Stimulated activated CD8-positive, alpha-beta memory T cell treated with anti-CD3 and anti-CD28 coated beads, Interleukin-7, amount 100 ng/mL, for 24 hours (primary cell): ENCODE measurements around the gene PI4K2A.
"Not testable (repeated sequence)": the region's sequence is repeated elsewhere in the genome, so short reads cannot be mapped to it uniquely, and the experiment has no call there.

Experiments used
- DNase-seq: peaks from one replicate; pipeline ENCODE4 v3.0.0-alpha.2; 2020; ENCODE audit warnings: low read depth

Gene PI4K2A

GRCh38 chr10:97675222-97675621, 34.8 kb downstream of the PI4K2A start:
- DNase-seq, result no peak

DNA sequence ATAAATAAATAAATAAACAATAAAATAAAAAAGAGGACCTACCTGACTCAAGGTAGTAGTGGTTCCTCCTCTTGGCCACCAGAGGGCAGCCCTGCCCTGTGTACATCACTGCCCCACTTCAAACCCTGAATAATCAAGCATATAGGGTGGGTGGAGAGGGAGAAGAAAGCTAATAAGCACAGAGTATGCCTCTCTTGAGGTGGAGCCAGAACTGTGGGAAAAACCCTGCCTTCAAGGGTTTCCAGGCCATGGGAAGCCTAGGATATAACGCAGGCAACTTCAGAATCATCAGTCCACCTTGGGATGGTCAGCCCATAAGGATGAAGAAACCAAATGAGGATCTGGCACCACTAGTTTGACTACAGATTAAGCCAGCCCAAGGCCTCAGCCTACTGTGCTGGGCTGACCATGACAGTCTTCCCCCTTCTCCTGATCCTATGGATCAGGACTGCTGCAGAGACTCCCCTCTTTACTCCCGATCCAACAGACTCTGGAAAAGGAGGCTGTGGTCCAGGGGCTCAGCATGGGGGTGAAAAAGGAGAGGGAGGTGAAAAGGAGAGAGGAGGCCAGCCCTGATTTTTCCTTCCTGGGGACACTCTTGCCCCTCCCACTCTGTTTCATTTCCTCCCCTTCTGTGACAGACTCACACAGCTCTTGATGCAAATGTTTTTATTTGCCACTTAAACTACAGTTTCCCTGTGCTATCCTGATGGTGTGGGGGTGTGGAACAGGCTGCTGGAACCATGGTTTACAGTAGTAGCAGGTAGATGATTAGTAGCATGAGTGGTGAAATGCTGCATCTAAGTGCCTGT, 36.5 kb downstream of the PI4K2A start:
- no peak for DNase-seq

DNA sequence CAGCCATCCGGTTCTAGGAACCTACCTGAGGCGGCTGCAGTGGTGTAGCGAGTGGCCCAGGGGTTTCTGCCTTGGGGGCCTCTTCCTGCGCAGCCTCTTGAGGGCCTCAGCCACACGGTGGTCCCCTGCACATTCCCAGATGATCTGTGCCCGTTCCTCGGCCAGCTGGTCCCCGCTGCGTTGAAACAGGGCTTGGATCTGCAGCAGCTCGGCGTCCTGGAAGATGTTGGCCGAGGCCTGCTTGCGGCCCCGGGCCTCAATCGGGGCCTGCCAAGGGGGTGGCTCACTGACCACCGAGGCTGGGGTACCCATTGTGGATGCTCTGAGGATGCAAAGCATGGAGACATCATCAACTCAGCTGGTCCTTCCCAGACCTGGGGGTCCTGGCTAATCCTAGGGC, 39.1 kb downstream of the PI4K2A start:
- DNase-seq, result no peak

DNA sequence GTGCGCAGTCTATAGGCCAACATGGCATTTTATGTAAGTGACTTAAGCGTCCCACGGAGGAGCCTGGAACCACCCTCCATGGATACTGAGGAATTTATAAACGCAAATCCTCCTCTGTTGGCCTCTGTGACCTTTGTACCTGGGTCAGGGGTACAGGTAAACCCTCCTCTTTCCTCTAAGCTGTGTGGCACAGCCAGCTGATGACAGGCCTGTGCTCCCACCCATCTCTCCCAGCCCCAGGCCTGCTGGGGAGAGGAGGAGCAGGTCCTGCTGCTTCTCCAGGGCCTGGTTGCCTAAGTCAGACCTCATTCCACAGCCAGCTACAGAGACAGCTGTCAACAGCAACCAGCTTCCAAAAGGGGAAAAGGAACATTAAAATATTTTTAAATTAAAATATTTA, 41.6 kb downstream of the PI4K2A start:
- DNase-seq, result no peak

DNA sequence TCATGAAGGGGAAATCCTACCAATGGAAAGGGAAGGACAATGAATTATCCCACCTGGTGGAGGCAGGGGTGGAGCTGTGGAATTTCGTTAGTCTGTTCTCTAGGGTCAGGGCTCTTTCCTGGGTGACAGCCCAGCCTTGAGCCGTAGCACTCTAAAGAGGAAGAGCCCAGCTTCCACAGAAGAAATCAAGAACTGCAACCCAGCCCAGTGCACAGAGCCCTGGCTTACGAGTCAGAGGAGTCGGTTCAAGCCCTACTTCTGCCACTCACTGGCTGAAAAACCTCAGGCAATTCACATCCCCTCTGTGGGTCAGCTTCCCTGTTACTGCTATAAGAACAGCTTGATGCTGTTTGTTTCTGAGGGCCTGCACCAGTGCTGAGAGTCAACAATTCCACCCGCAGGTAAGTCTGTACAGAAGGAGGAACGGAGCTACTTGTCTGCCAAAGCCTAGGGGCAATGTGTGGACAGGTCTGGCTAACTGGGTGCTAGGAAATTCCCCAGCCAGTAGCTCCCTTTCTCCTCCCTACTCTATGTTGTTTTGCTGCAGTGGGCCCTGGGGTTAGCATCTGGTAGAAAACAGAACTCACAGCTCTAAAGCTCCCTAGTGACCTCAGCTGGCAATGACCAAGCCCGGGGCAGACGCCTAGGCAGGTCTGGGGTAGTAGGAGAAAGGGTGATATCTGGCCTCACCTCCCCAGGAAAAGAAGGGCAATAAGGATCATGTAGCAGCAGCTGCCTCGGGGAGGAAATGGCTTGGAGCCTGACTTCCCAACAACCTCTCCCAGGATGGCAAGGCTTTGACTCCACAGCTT, 43.3 kb downstream of the PI4K2A start:
- no peak for DNase-seq

DNA sequence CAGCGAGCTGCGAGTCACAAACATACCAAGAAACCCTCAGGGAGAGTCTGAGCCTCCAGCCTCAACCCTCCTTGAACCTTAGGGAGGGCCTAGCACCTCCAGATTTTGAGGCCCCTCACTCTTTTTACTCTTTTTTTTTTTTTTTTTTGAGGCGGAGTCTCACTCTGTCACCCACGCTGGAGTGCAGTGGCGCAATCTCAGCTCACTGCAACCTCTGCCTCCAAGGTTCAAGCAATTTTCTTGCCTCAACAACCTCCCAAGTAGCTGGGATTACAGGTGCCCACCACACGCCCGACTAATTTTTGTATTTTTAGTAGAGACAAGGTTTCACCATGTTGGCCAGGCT, 43.9 kb downstream of the PI4K2A start:
- DNase-seq, result not testable (repeated sequence)

GRCh38 chr10:97684866-97685394, 44.5 kb downstream of the PI4K2A start:
- no peak for DNase-seq

- no peak for DNase-seq
Measured at GRCh38 chr10:97685395-97685958, 45.0 kb downstream of the PI4K2A start.

GRCh38 chr10:97686301-97686961, 46.0 kb downstream of the PI4K2A start:
- DNase-seq, result no peak

DNA sequence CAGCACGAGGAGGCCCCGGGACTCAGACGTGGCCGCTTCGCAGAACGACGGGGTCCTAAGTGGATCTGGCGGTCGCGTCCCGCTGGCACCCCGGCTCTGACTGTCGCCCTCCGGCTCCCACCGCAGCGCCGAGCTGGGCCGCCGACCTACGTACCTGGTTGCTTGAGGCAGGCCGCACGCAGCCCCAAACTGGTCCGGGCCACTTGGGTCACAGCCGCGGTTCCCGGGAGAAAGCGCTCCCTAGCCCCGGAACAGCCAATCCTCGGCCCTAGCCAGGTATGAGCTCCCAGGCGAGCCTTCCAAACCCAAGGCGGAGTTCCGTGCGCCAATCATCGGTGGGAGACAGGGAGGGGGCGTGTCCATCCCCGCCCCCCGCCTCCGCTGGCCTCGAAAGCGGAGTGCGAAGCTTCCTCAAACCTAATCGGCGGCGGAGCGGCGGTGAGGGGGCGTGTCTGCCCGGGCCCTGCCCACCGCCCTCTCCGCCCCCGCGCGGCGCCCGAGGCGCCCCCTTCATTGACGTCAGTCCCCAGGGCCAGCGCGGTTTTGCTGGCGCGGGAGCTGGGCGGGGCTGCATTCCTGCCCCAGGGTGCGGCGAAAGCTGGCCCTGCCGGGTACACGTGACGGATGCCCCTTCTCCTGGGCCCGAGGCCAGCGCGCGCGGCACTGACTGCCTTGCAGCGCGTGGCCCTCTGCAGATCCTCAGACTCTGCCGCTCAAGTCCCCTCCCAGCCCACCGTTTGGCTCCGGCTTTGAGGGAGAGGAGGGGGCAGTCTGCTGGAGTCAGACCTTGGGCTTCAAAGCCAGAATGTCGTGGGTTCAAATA, 46.7 kb downstream of the PI4K2A start, which contains the start of gene AVPI1:
TSS of gene AVPI1 (minus strand) at position 280 of the 823 bp plus-strand sequence. CDS start 7,336 bp downstream, outside the sequence.
- DNase-seq, result peak; percentile 86

GRCh38 chr10:97687785-97688781, 47.6 kb downstream of the PI4K2A start:
- no peak for DNase-seq

DNA sequence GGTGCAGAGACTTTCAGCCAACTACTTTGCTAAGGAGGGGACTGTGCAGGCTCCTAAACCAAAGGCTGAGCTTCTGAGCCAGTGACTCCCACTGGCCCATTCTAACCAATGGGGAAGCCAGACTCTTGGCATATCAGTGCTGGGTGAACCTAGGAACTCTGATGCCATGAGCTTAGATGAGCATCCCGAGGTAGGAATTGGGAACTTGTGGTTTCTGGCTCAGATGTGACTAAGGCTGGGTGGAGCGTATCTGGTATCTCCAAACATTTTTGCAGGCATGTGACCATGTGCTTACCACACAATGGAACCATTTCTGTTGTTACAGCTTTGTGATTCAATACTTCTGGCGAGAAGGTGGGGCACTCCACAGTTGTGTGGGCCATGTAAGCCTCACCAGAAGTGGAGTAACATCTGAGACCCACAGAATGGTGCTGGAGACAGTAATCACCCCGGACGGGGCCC, 49.1 kb downstream of the PI4K2A start:
- DNase-seq, result no peak

DNA sequence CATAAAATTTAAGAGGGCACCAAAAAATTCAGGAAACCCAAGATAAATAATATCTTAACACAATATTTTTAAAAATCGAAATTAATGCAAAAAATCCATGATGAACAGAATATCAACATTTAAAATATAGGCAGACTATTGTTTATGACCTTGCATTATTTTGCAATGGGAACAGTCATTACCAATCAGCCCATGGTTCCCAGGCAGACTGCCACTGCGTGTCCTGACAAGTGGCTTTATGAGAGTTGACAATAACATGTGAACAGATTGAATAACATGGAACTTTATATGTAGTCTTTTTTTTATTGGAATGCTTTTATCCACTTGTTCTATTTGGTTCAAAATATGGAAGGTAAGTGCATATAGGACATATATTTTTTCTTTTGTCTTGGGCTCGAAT, 49.7 kb downstream of the PI4K2A start:
- DNase-seq, result no peak

GRCh38 chr10:97698072-97698655, 57.7 kb downstream of the PI4K2A start:
- DNase-seq, result not testable (repeated sequence)

DNA sequence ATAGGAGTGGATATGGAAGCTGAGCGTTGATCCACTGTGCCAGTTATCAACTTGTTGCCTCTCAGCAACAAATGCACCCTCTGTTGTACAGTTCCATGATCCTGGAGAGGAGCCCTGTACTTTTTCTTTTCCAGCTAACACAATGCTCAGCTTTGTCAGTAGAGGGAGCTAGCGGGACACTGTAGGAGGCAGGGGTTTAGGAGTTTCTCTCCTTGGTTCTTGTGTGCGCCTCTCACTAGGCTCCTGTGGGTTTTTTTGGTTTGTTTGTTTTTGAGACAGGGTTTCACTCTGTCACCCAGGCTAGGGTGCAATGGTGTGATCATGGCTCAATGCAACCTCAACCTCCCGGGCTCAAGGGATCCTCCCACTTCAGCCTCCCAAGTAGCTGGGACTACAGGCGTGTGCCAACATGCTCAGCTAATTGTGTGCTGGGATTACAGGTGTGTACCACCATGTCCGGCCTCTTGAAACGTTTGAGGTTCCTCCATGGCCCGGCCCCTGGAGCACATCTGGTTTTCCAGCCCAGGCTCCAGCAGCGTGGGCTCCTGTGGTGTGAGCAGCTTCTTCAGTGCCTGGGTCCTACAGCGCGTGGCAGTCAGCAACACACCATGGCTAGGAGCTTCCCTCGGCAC, 61.1 kb downstream of the PI4K2A start:
- no peak for DNase-seq

DNA sequence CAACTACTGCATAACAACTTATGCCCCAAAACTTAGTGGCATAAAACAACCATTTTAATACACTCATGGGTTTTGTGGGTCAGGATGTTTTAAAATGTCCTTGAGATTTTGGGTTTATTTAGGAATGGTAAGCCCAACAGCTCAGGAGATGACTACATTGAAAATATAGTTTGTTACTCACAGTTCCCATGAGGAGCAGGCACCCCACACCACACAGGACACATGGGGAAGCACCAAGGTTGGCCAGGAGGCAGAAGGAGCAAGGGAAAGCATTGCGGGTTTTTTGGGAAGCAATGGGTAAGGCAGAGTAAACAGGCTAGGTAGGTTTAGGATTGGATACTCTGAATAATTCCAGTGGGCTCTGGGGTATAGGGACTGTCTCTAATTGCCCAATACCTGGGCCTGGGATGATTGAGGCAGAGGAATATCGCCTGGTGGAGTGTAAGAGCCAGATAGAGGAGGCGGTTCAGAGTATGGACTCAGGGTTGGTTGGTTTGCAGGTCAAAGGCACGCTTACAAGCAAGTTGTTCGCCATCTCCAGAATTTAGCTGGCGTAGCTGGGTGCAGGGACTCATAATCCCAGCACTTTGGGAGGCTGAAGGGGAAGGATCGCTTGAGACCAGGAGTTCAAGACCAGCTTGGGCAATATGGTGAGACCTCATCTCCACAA, 63.1 kb downstream of the PI4K2A start:
- DNase-seq, result no peak

- no peak for DNase-seq
Measured at GRCh38 chr10:97704341-97704740, 63.9 kb downstream of the PI4K2A start.

- no peak for DNase-seq
Measured at GRCh38 chr10:97705006-97705670, 64.7 kb downstream of the PI4K2A start.
